Measurements from ENCODE around the gene SLC15A1. TPM values are rescaled to one million over a fixed set of nuclear protein-coding genes. Genes with fewer than 3 reads are reported as not detected.

Gene SLC15A1
- polyA plus RNA-seq, 1 donor (not counting 4 experiments of a cell fraction or from before 2014, with no cell fraction given) = 0.10 TPM

GRCh38 chr13:98657506-98658085 lies 94.9 kb downstream of the SLC15A1 start:
- Histone ChIP-seq H2AFZ (ENCODE audit: control insufficient read depth, low read length) (no peak overlapping the region), H3K4me3 (ENCODE audit: control insufficient read depth in 2 of 3, extremely low read depth in 1 of 3, insufficient read depth in 2 of 3, low read depth in 1 of 3, low read length in 3 of 3) (peak overlapping the region in 1 of 3 experiments; percentile 44), H3K36me3 (ENCODE audit: control insufficient read depth in 2 of 2, extremely low read depth in 1 of 2, insufficient read depth in 2 of 2, low read length in 2 of 2) (no peaks in the 10 kb centered on the region), H3K9ac (ENCODE audit: control insufficient read depth, extremely low read depth, insufficient read depth, low read length) (peak overlapping the region; percentile 26), H3K4me2 (ENCODE audit: control insufficient read depth, extremely low read depth, insufficient read depth, low read depth, low read length) (peak overlapping the region; percentile 30), H3K9me3 (ENCODE audit: control insufficient read depth, low read depth, low read length) (no peaks in the 10 kb centered on the region), H3K27ac (ENCODE audit: control insufficient read depth, insufficient read depth, low read length) (peak overlapping the region; percentile 8), H3K27me3 (ENCODE audit: control insufficient read depth, extremely low read depth, insufficient read depth, low read length) (peaks cover 3% of the 10 kb centered on the region), H3K9me1 (ENCODE audit: control insufficient read depth, extremely low read depth, insufficient read depth, low read length) (no peaks in the 10 kb centered on the region), H3K79me2 (ENCODE audit: control insufficient read depth, insufficient read depth, low read length) (no peaks in the 10 kb centered on the region), H4K20me1 (ENCODE audit: control insufficient read depth, extremely low read depth, insufficient read depth, low read length) (no peaks in the 10 kb centered on the region), H3K4me1 (ENCODE audit: control insufficient read depth, extremely low read depth, insufficient read depth, low read length) (no peaks in the 10 kb centered on the region)
- dilution Hi-C loops (cut with MboI; ENCODE audit: extremely low pct_ligation_motif_present, low sequenced_read_pairs) = no loop called here
- no peak for FAIRE-seq
- no peak for DNase-seq (ENCODE audit: low read depth, low spot score)
- TF ChIP-seq CTCF (optimal IDR thresholded peaks at IDR 0.05 in 1 of 3, IDR thresholded peaks at IDR 0.05 in 1 of 3, conservative IDR thresholded peaks at IDR 0.05 in 1 of 3; ENCODE audit: extremely low read depth in 1 of 3, insufficient read depth in 2 of 3, low read length in 3 of 3) (no peak), EZH2 (IDR thresholded peaks at IDR 0.05; ENCODE audit: low read length) (no peak)

DNA sequence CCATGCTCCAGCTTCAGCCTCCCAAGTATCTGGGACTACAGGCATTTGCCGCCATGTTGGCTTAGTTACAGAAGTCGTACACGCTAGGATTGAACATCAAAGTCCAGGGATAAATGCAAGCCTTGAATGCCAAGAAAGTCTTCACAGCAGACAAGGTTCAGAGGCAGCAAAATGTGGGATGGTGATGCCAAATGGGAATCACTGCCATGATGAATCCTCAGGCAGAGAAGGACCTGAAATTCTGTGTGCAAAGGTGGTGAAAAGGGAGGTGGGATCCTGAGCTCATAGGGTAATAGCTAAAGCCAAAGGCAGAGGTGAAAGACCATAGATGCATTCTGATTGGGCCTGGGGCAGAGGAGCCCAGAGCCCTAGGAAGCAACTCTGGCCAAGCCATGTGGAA lies 96.2 kb downstream of the SLC15A1 start:
- no peak overlapping the region for H3K4me3 ChIP-seq (ENCODE audit: control insufficient read depth in 2 of 3, extremely low read depth in 1 of 3, insufficient read depth in 2 of 3, low read depth in 1 of 3, low read length in 3 of 3)
- no peaks in the 10 kb centered on the region for H3K27me3 ChIP-seq (ENCODE audit: control insufficient read depth, extremely low read depth, insufficient read depth, low read length)
- H4K20me1 ChIP-seq (ENCODE audit: control insufficient read depth, extremely low read depth, insufficient read depth, low read length) = no peaks in the 10 kb centered on the region
- H3K4me1 ChIP-seq (ENCODE audit: control insufficient read depth, extremely low read depth, insufficient read depth, low read length) = no peaks in the 10 kb centered on the region
- H3K27ac ChIP-seq (ENCODE audit: control insufficient read depth, insufficient read depth, low read length) = no peak overlapping the region
- dilution Hi-C loops (cut with MboI; ENCODE audit: extremely low pct_ligation_motif_present, low sequenced_read_pairs) = no loop called here
- H3K79me2 ChIP-seq (ENCODE audit: control insufficient read depth, insufficient read depth, low read length) = no peaks in the 10 kb centered on the region
- H3K4me2 ChIP-seq (ENCODE audit: control insufficient read depth, extremely low read depth, insufficient read depth, low read depth, low read length) = no peak overlapping the region
- no peak overlapping the region for H3K9ac ChIP-seq (ENCODE audit: control insufficient read depth, extremely low read depth, insufficient read depth, low read length)
- no peak overlapping the region for H2AFZ ChIP-seq (ENCODE audit: control insufficient read depth, low read length)
- no peak for DNase-seq (ENCODE audit: low read depth, low spot score)
- H3K36me3 ChIP-seq (ENCODE audit: control insufficient read depth in 2 of 2, extremely low read depth in 1 of 2, insufficient read depth in 2 of 2, low read length in 2 of 2) = no peaks in the 10 kb centered on the region
- no peaks in the 10 kb centered on the region for H3K9me3 ChIP-seq (ENCODE audit: control insufficient read depth, low read depth, low read length)
- TF ChIP-seq CTCF (optimal IDR thresholded peaks at IDR 0.05 in 1 of 3, IDR thresholded peaks at IDR 0.05 in 1 of 3, conservative IDR thresholded peaks at IDR 0.05 in 1 of 3; ENCODE audit: extremely low read depth in 1 of 3, insufficient read depth in 2 of 3, low read length in 3 of 3) = no peak
- no peak for TF ChIP-seq EZH2 (IDR thresholded peaks at IDR 0.05; ENCODE audit: low read length)
- no peak for FAIRE-seq
- no peaks in the 10 kb centered on the region for H3K9me1 ChIP-seq (ENCODE audit: control insufficient read depth, extremely low read depth, insufficient read depth, low read length)

Measured in keratinocyte (primary cell).